ENCODE data around the gene EPB41L1.

The EPB41L1 gene

GRCh38 chr20:36261389-36262105, 107.0 kb downstream of the EPB41L1 start:
- DNase-seq (ENCODE audit: low read depth): no peak

- DNase-seq (ENCODE audit: low read depth): no peak
Observed at GRCh38 chr20:36262440-36262839, 107.9 kb downstream of the EPB41L1 start.

GRCh38 chr20:36264426-36265246, 110.1 kb downstream of the EPB41L1 start:
- DNase-seq (ENCODE audit: low read depth): no peak

- DNase-seq (ENCODE audit: low read depth): no peak
Observed at GRCh38 chr20:36266189-36266588, 111.6 kb downstream of the EPB41L1 start.

- DNase-seq (ENCODE audit: low read depth): no peak
Observed at GRCh38 chr20:36267605-36268381, 113.3 kb downstream of the EPB41L1 start.

GRCh38 chr20:36268440-36269342, 114.2 kb downstream of the EPB41L1 start:
- DNase-seq (ENCODE audit: low read depth): no peak

- no peak for DNase-seq (ENCODE audit: low read depth)
Observed at GRCh38 chr20:36269507-36269906, 115.0 kb downstream of the EPB41L1 start.

GRCh38 chr20:36270744-36271638, 116.5 kb downstream of the EPB41L1 start:
- DNase-seq (ENCODE audit: low read depth): no peak

- no peak for DNase-seq (ENCODE audit: low read depth)
Observed at GRCh38 chr20:36271639-36272546, 117.4 kb downstream of the EPB41L1 start.

- DNase-seq (ENCODE audit: low read depth): no peak
Observed at GRCh38 chr20:36272547-36273220, 118.1 kb downstream of the EPB41L1 start.

- DNase-seq (ENCODE audit: low read depth): no peak
Observed at GRCh38 chr20:36273414-36274180, 119.1 kb downstream of the EPB41L1 start.

- DNase-seq (ENCODE audit: low read depth): no peak
Observed at GRCh38 chr20:36274181-36274841, 119.8 kb downstream of the EPB41L1 start.

GRCh38 chr20:36275011-36275410, 120.5 kb downstream of the EPB41L1 start:
- no peak for DNase-seq (ENCODE audit: low read depth)

GRCh38 chr20:36275441-36276189, 121.1 kb downstream of the EPB41L1 start:
- DNase-seq (ENCODE audit: low read depth): no peak

- DNase-seq (ENCODE audit: low read depth): no peak
Observed at GRCh38 chr20:36277546-36277945, 123.0 kb downstream of the EPB41L1 start.

GRCh38 chr20:36279362-36279761, 124.8 kb downstream of the EPB41L1 start:
- no peak for DNase-seq (ENCODE audit: low read depth)

- DNase-seq (ENCODE audit: low read depth): no peak
Observed at GRCh38 chr20:36279776-36280175, 125.2 kb downstream of the EPB41L1 start.
